ENCODE data around the gene CTSD. TPM values are rescaled to one million over a fixed set of nuclear protein-coding genes. Genes with fewer than 3 reads are reported as not detected.

The CTSD gene
- polyA plus RNA-seq, 2 of the 4 experiments (the other 2 are of a cell fraction) = 74.0 to 310 TPM

- Histone ChIP-seq H3K9me3 (no peaks in the 10 kb centered on the region), H3K4me3 (no peak overlapping the region), H3K4me2 (no peak overlapping the region), H3K27ac (no peak overlapping the region), H3K4me1 (peaks cover 24% of the 10 kb centered on the region; the same call in 2 of the 3 replicates)
- TF ChIP-seq CBX2 (IDR thresholded peaks at IDR 0.05; ENCODE audit: borderline replicate concordance, low read depth) (no peak), PHF8 (IDR thresholded peaks at IDR 0.05; ENCODE audit: borderline replicate concordance, low read depth) (no peak), FOSB (CRISPR knock-in tag; IDR thresholded peaks at IDR 0.05) (no peak), ELK1 (IDR thresholded peaks at IDR 0.05; ENCODE audit: low read depth, low read length) (no peak), CBX8 (IDR thresholded peaks at IDR 0.05) (no peak), GATA3 (IDR thresholded peaks at IDR 0.05; ENCODE audit: borderline replicate concordance) (no peak)
- TF ChIP-seq, protein P1, sequence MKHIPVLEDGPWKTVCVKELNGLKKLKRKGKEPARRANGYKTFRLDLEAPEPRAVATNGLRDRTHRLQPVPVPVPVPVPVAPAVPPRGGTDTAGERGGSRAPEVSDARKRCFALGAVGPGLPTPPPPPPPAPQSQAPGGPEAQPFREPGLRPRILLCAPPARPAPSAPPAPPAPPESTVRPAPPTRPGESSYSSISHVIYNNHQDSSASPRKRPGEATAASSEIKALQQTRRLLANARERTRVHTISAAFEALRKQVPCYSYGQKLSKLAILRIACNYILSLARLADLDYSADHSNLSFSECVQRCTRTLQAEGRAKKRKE (CRISPR knock-in tag; IDR thresholded peaks at IDR 0.05; ENCODE audit: low read depth) = no peak
- CTCF ChIA-PET = interaction anchor here (0.7 to 1.8 kb wide), 3 partner anchors 10 to 37 kb away, joined by 3 to 6 read pairs (median 5); no protein-coding TSS in a partner anchor
- DNase-seq (ENCODE audit: low read depth in 1 of 2, low spot score in 1 of 2) (no peak), ATAC-seq (no peak), FAIRE-seq (no peak)
- POLR2A ChIA-PET = no interaction called here
- WGBS (ENCODE audit: missing lambda C conversion rate) = 90% methylated on average over 16 of the region's 21 CpGs
Observed at GRCh38 chr11:1746956-1747752, 16.6 kb downstream of the CTSD start.

DNA sequence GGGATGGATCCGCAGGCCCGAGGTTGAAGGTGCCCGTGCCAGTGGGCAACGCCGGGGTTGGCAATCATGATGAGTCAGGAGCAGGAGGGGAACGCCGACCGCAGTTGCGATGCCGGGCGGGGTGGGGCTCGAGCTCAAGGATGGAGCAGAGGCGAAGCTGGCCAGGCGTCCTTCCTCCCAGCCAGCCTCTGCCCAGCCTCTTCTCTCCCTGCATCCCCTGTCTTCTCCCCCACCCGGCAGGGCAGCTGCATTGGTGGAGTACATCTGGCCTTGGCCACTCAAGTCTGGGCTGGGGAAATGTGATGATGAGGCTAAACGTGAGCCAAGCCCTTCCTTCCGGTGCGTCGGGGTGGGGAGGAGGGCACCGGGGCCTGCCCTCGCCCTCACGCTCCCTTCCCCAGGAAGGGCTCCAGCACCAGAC is 17.2 kb downstream of the CTSD start:
- H3K9me3 ChIP-seq = no peaks in the 10 kb centered on the region
- no peak overlapping the region for H3K27ac ChIP-seq
- ATAC-seq (no peak), FAIRE-seq (no peak), DNase-seq (ENCODE audit: low read depth in 1 of 2, low spot score in 1 of 2) (no peak)
- CTCF ChIA-PET = interaction anchor here (1.5 kb wide), 1 partner anchor 22 kb away, joined by 5 read pairs; no protein-coding TSS in a partner anchor
- H3K4me3 ChIP-seq = no peak overlapping the region
- 89% methylated on average over 10 of the region's 22 CpGs for WGBS (ENCODE audit: missing lambda C conversion rate)
- POLR2A ChIA-PET = no interaction called here
- no peak for TF ChIP-seq USF2 (IDR thresholded peaks at IDR 0.05)
- no peak for TF ChIP-seq ESRRA (IDR thresholded peaks at IDR 0.05; ENCODE audit: borderline replicate concordance, low read length)
- H3K4me2 ChIP-seq = no peak overlapping the region
- peaks cover 24% of the 10 kb centered on the region; the same call in 2 of the 3 replicates for H3K4me1 ChIP-seq

GRCh38 chr11:1745701-1746320 is 17.9 kb downstream of the CTSD start:
- H3K4me3 ChIP-seq = no peak overlapping the region
- no peak for ATAC-seq
- no peak for DNase-seq (ENCODE audit: low read depth in 1 of 2, low spot score in 1 of 2)
- ChIA-PET CTCF (interaction anchor here (1.5 kb wide), 1 partner anchor 22 kb away, joined by 5 read pairs; no protein-coding TSS in a partner anchor), POLR2A (no interaction called here)
- 83% methylated on average over 14 of the region's 14 CpGs for WGBS (ENCODE audit: missing lambda C conversion rate)
- H3K4me2 ChIP-seq = no peak overlapping the region
- TF ChIP-seq TFCP2L1 (CRISPR knock-in tag; IDR thresholded peaks at IDR 0.05) (no peak), TP53 (CRISPR knock-in tag; IDR thresholded peaks at IDR 0.05) (no peak), E2F6 (IDR thresholded peaks at IDR 0.05; ENCODE audit: borderline replicate concordance, low read depth) (no peak), ESRRA (IDR thresholded peaks at IDR 0.05; ENCODE audit: borderline replicate concordance, low read length) (no peak), SMC3 (IDR thresholded peaks at IDR 0.05) (no peak), SREBF2 (IDR thresholded peaks at IDR 0.05) (no peak), CTCF (IDR thresholded peaks at IDR 0.05) (no peak)
- no peak for FAIRE-seq
- H3K27ac ChIP-seq = no peak overlapping the region
- peaks cover 21% of the 10 kb centered on the region; the same call in 2 of the 3 replicates for H3K4me1 ChIP-seq
- H3K9me3 ChIP-seq = no peaks in the 10 kb centered on the region

All from A549 (cell line).